NB4 (cell line): ENCODE measurements around the gene NLGN4X.
"Not testable (repeated sequence)": the region's sequence is repeated elsewhere in the genome, so short reads cannot be mapped to it uniquely, and the experiment has no call there.

Source experiments
- DNase-seq: peaks from one replicate; pipeline ENCODE4 v3.0.0; 2010; ENCODE audit warnings: low read depth
- H3K4me3 ChIP-seq: one replicate; pipeline ENCODE4 v1.5.1; 2011; ENCODE audit warnings: mild to moderate bottlenecking, low read depth, low read length, moderate library complexity
- CTCF ChIP-seq: IDR thresholded peaks from one replicate; pipeline ENCODE4 v1.5.1; 2012; ENCODE audit warnings: low read depth, low read length
- MAX ChIP-seq: IDR thresholded peaks from 2 replicates; pipeline ENCODE4 v1.6.1; 2011; ENCODE audit warnings: low read depth, low read length
- MYC ChIP-seq: IDR thresholded peaks from 2 replicates; pipeline ENCODE4 v1.6.1; 2011; ENCODE audit warnings: low read depth, low read length
- POLR2A ChIP-seq: IDR thresholded peaks from 2 replicates; pipeline ENCODE4 v1.6.1; 2011; ENCODE audit warnings: mild to moderate bottlenecking; ENCODE audit not compliant: insufficient read length; ENCODE audit errors: extremely low read depth

Gene NLGN4X

DNA sequence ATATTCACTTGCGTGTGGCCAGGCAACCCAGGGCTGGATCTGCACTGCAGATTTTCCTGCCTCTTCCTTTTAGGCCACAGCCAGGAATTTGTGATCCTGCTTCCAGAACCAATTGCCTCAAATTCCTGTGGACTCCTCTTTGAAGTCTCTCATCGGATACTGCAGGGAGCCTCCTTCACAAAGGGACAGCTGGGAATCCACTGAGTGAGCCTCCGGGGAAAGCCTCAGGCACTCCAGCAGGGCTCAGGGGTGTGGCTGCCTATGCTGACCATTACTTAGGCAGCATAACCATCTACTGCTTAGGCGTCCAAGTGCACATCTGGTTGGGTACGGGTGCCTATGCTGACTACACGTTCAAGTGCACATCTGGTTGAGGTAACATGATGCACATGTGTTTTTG is 321.5 kb downstream of the NLGN4X start:
- H3K4me3 ChIP-seq, result no peak overlapping the region
- DNase-seq, result no peak
- TF ChIP-seq CTCF (no peak), MYC (no peak), MAX (no peak), POLR2A (no peak)

DNA sequence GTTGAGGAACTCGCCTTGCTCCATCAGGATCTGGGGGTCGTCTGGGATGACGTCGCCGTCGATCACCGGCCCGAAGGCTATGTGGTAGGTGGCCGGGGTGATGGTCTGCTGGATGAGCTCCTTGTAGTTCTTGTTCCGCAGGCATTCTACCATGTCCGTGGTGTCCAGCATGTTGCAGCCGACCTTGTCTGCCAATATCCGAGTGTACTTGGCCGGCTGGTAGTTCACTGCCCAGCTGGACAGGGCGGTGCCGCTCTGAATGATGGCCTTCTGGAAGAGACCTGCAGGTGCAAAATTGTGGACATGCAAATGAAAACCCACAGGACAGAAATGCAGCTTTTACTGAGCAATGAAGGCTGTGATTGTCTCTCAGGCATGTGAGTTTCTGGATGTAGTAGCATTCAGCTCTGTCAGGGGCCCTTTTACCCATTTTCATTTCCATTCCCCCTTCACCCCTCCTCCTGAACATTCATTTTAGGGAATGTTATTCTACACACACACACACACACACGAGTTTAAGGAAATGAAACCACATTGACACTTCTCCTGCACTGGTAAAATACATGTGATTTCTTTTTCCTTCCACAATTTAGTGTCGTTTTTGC is 325.0 kb downstream of the NLGN4X start:
- DNase-seq, H3K4me3 ChIP-seq: not testable (repeated sequence)

GRCh38 chrX:5898463-5898862 is 330.2 kb downstream of the NLGN4X start:
- no peak for DNase-seq
- TF ChIP-seq MAX (no peak), CTCF (no peak), MYC (no peak), POLR2A (no peak)
- H3K4me3 ChIP-seq, result no peak overlapping the region

- no peak overlapping the region for H3K4me3 ChIP-seq
- TF ChIP-seq MAX (no peak), POLR2A (no peak), MYC (no peak), CTCF (no peak)
- no peak for DNase-seq
Observed at GRCh38 chrX:5891378-5891777, 337.3 kb downstream of the NLGN4X start.

GRCh38 chrX:5876984-5877596 is 351.6 kb downstream of the NLGN4X start:
- no peak overlapping the region for H3K4me3 ChIP-seq
- peak; percentile 42 for DNase-seq
- TF ChIP-seq MYC (no peak), CTCF (peak; percentile 49), MAX (no peak)

- TF ChIP-seq MYC, result no peak
- TF ChIP-seq POLR2A, result no peak
- no peak for TF ChIP-seq CTCF
- no peak for TF ChIP-seq MAX
- no peak overlapping the region for H3K4me3 ChIP-seq
- DNase-seq, result no peak
Observed at GRCh38 chrX:5870238-5870637, 358.4 kb downstream of the NLGN4X start.
